Right atrium auricular region (tissue), 2 donors: ENCODE results near the gene CLDN2. TPM values are rescaled to one million over a fixed set of nuclear protein-coding genes. Genes with fewer than 3 reads are reported as not detected.

Experiments used
- DNase-seq: peaks from one replicate; pipeline ENCODE4 v3.0.0-alpha.2; 2019; ENCODE audit warnings: low spot score
- H3K27ac ChIP-seq, 2 donors: fragments of 200-600 bp; sonication (generic); 1 replicate in 1 of 2; 2 replicates in 1 of 2; pipeline ENCODE4 v1.5.1; 2016 to 2019
- H3K27me3 ChIP-seq, 2 donors: fragments of 200-600 bp; sonication (generic); one replicate each; pipeline versions ENCODE4 v1.5.1 to v1.6.0; 2017 to 2019
- H3K36me3 ChIP-seq: fragments of 200-600 bp; sonication (generic); one replicate; pipeline ENCODE4 v1.5.1; 2016
- H3K4me1 ChIP-seq, 2 donors: fragments of 200-600 bp; sonication (generic); one replicate each; pipeline versions ENCODE4 v1.5.1 to v1.6.0; 2017 to 2019
- H3K4me3 ChIP-seq, 2 donors: fragments of 200-600 bp; sonication (generic); 1 replicate in 1 of 2; 2 replicates in 1 of 2; pipeline ENCODE4 v1.5.1; 2017 to 2019; ENCODE audit warnings: mild to moderate bottlenecking in 1 of 2, moderate library complexity in 1 of 2
- H3K9me3 ChIP-seq, 2 donors: fragments of 200-600 bp; sonication (generic); one replicate each; pipeline ENCODE4 v1.5.1; 2019
- CTCF ChIP-seq, 2 donors: fragments of 200-600 bp; sonication (generic); IDR thresholded peaks; one replicate each; pipeline ENCODE4 v1.5.1; 2019; ENCODE audit warnings: antibody characterized with exemption in 2 of 2
- total RNA-seq, 2 donors: library from RNA; depleted of rRNA; stranded (reverse); fragments of >200 nt; gene quantifications; one replicate each; pipeline ENCODE4 v1.1.0, GENCODE V29; 2016

Gene CLDN2
- total RNA-seq, 2 donors from 2014 or later = not detected

- H3K4me3 ChIP-seq = no peak overlapping the region
- TF ChIP-seq CTCF (IDR thresholded peaks at IDR 0.05) = no peak
- H3K27ac ChIP-seq = no peak overlapping the region
- no peaks in the 10 kb centered on the region for H3K36me3 ChIP-seq
- H3K27me3 ChIP-seq = no peaks in the 10 kb centered on the region
- H3K4me1 ChIP-seq = no peaks in the 10 kb centered on the region
- no peak for DNase-seq
- H3K9me3 ChIP-seq = no peaks in the 10 kb centered on the region
These were observed 26.3 kb downstream of the CLDN2 start for GRCh38 chrX:106946464-106946863.

- no peak for DNase-seq
- Histone ChIP-seq H3K36me3 (no peaks in the 10 kb centered on the region), H3K4me1 (no peaks in the 10 kb centered on the region), H3K9me3 (no peaks in the 10 kb centered on the region), H3K27ac (no peak overlapping the region), H3K4me3 (no peak overlapping the region), H3K27me3 (no peaks in the 10 kb centered on the region)
- TF ChIP-seq CTCF (IDR thresholded peaks at IDR 0.05) = no peak
These were observed 28.4 kb downstream of the CLDN2 start for GRCh38 chrX:106948641-106949040.

- no peaks in the 10 kb centered on the region for H3K9me3 ChIP-seq
- H3K4me1 ChIP-seq = no peaks in the 10 kb centered on the region
- no peak overlapping the region for H3K27ac ChIP-seq
- no peak overlapping the region for H3K4me3 ChIP-seq
- H3K27me3 ChIP-seq = no peaks in the 10 kb centered on the region
- no peak for TF ChIP-seq CTCF (IDR thresholded peaks at IDR 0.05)
- DNase-seq = no peak
- no peaks in the 10 kb centered on the region for H3K36me3 ChIP-seq
These were observed 29.2 kb downstream of the CLDN2 start for GRCh38 chrX:106949366-106949765.

- no peak for DNase-seq
- H3K9me3 ChIP-seq = no peaks in the 10 kb centered on the region
- H3K27me3 ChIP-seq = no peaks in the 10 kb centered on the region
- no peaks in the 10 kb centered on the region for H3K36me3 ChIP-seq
- no peaks in the 10 kb centered on the region for H3K4me1 ChIP-seq
- H3K4me3 ChIP-seq = no peak overlapping the region
- no peak overlapping the region for H3K27ac ChIP-seq
- TF ChIP-seq CTCF (IDR thresholded peaks at IDR 0.05) = no peak
These were observed 30.2 kb downstream of the CLDN2 start for GRCh38 chrX:106950381-106950780.

GRCh38 chrX:106951230-106951629, 31.0 kb downstream of the CLDN2 start:
- DNase-seq = no peak
- Histone ChIP-seq H3K36me3 (no peaks in the 10 kb centered on the region), H3K4me3 (no peak overlapping the region), H3K27me3 (no peaks in the 10 kb centered on the region), H3K27ac (no peak overlapping the region), H3K4me1 (no peaks in the 10 kb centered on the region), H3K9me3 (no peaks in the 10 kb centered on the region)
- no peak for TF ChIP-seq CTCF (IDR thresholded peaks at IDR 0.05)

- no peaks in the 10 kb centered on the region for H3K36me3 ChIP-seq
- H3K27me3 ChIP-seq = no peaks in the 10 kb centered on the region
- H3K4me1 ChIP-seq = no peaks in the 10 kb centered on the region
- no peak for DNase-seq
- no peak overlapping the region for H3K4me3 ChIP-seq
- no peaks in the 10 kb centered on the region for H3K9me3 ChIP-seq
- no peak overlapping the region for H3K27ac ChIP-seq
- TF ChIP-seq CTCF (IDR thresholded peaks at IDR 0.05) = no peak
These were observed 31.9 kb downstream of the CLDN2 start for GRCh38 chrX:106952089-106952488.
